GF-D8 (cell line): ENCODE results near the gene MAB21L4.

ENCODE experiments used
- DNase-seq: peaks from one replicate; lab custom pipeline; 2025; lab: John Stamatoyannopoulos, UW

Gene MAB21L4

DNA sequence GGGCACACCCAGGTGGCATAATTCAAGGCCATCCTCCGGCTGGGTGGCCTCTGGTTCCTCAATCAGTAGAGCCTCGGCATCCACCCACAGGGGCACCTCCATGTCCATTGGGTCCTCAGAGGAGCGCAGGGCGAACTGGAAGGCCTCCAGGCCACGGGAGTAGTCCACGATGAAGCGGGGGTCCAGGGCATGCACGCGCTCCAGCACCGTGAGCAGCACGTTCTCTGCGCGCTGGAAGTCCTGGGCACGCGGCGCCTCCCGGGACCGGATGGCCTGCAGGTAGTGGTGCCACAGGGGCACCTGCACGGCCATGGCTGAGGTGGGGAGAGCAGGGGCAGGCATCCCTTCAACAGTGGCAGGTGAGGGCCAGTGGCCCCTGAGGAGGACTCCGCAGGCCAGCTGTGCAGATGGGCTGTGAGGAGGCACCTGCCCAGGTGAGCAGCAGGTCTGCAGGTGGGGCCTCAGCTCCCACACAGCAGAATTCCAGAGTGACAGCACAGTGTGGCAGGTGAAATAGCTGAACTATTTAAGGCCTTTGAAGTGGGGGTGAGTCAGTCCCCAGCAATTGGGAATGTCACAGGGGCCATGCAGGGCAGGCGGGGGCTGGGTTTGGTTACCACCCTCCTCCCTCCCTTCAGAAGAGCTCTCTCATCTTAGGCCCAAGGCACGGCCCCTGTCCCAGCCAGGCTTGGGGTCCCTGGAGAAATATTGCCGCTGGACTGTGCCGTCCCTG lies at the start of gene MAB21L4:
MAB21L4 (minus strand) TSS at position 501 of the 733 bp plus-strand sequence; CDS start at position 342, 159 bp downstream.
- DNase-seq, result no peak

DNA sequence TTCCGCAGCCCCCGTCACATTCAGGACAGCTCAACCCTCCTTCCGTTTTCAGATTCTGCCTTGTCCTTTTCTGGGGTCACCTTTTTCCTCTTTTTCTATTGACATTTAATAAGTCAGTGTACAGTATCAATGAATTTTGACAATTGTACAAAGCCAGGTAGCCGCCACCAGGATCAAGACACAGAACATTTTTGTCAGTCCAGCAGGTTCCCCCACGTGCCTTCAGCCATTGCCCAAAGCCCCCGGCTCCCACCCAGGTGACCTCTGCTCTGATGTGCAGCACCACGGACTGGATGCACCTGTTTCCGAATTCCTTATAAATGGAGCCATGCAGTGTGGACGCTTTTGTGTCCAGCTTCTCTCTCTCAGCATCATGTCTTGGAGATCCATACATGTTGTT lies 40.1 kb upstream of the MAB21L4 start:
- no peak for DNase-seq

DNA sequence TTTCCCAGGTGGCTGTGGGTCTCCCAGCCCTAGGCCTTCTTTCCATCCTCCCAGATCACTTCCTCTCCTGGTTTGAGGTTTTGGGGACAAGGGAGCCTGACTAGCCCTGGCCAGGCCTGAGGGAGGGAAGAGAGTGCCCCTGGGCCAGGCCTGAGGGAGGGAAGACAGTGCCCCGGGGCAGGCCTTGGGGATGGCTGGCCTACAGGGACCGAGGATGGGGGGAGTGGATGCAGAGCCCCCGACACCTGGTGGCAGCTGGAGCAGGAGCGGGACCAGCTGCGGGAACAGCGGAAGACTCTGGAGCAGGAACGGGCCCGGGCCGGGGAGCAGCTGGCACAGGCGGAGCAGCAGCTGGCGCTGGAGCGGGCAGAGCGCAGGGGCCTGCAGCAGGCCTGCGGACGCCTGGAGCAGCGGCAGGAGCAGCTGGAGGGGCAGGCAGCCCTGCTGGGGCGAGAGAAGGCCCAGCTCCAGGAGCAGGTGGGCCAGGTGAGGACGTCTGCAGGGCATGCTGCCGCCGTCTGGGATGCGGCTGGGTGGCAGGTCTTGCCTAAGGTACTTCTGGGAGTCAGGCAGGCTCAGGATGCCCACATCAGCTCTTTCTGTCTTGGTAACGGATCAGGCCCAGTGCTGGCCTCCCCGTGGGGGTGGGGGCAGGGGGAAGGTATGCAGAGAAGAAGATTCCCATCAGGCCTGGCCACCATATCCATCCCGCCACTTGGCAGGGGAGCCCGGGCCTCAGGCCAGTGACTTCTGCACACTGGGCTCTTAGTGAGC lies 39.3 kb upstream of the MAB21L4 start:
- DNase-seq, result no peak

DNA sequence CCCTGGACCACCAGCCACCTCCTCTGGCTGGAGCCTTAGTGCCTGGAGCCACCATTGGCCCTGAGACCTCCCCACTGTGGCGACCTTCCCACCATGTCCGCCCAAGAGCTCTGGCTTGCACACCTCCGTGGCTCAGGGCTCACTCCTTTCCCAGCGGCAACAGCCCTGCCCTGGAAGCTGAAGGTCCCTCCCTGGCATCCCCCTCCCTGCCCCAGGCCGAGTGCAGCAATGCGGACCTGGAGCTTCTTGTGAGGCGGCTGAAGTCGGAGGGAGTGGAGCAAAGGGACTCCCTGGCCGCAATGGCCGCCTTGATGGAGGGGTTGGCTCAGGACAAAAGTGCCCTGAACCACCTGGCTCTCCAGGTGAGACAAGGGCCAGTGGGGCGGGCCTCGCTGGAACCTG lies 38.7 kb upstream of the MAB21L4 start:
- no peak for DNase-seq

GRCh38 chr2:240933966-240934700 lies 38.2 kb upstream of the MAB21L4 start:
- DNase-seq, result no peak

- DNase-seq, result no peak
These were observed 37.4 kb upstream of the MAB21L4 start for GRCh38 chr2:240933048-240933965.

DNA sequence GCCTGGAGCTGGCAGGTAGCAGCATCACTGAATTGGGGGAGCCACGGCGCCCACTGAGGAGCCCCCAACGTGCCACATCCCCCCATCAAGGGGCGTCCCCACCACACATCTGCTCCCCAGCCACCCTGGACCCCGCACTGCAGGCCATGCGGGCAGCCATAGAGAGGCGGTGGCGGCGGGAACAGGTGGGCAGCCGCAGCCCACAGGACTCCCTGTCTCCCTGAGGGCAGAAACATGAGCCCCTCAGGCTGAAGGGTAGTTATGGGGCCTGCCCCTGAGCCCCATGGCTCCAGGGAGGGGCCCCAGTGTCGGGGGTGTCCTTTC lies 36.7 kb upstream of the MAB21L4 start:
- no peak for DNase-seq

DNA sequence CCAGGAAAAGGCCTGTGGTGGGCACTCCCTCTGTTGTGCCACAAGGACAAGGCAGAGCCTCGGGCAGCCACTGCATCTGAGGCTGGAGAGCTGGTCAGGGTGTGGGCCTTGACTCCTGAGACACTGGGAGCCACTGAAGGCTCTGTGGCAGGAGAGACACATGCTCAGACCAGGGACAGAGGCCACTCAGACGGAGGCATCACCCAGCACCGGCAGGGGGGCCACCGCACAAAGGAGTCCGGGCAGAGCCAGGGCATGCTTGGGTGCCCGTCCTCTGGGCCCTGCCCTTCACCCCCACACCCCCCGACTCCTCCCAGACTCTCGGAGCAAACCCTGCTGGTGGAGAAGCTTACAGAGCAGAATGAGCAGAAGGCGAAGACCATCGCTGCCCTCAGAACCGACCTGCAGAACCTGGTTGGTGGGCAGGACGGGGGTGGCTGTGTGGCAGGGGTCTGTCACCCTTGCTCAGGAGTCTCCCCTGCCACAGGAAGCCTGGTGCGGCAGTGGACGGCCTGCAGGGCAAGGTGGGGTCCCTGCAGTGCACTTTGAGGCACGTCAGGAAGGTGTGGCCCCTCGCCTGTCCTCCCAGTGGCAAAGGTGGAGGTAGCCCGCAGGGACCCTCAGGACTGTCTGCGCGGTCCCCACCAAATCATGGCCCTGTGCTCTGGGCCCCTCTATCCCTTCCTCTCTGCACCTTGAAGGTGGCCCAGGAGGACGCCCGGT lies 36.2 kb upstream of the MAB21L4 start:
- DNase-seq, result no peak

DNA sequence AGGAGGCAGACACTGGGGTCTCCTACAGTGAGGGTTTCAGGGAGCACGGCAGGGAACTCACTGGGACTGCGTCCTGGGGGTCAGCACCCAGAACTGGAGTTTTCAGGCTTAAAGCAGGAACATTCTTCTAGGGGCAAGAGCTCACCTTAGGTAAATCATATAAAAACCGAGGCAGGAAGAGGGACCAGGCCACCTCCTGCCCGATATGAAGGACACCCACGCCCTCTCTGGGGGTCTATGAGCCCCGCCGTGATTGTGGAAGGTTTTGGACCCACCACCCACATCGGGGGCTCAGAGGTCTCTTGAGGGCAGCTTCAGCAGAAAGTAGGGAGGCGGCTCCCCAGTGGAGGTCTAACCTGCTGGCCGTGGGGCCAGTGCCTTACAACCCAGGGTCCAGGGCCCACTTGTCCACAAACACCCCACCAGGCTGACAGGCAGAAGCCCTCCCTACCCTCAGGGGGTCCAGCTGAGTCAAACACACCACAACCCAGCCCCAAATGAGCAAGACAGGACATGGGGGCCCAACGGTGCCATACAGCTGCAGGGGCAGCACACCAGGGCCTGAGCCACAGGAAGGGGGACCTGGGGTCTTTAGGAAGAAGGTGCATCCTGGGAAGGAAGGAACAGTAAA lies 35.5 kb upstream of the MAB21L4 start:
- no peak for DNase-seq

GRCh38 chr2:240930631-240931318 lies 34.8 kb upstream of the MAB21L4 start:
- DNase-seq, result no peak

DNA sequence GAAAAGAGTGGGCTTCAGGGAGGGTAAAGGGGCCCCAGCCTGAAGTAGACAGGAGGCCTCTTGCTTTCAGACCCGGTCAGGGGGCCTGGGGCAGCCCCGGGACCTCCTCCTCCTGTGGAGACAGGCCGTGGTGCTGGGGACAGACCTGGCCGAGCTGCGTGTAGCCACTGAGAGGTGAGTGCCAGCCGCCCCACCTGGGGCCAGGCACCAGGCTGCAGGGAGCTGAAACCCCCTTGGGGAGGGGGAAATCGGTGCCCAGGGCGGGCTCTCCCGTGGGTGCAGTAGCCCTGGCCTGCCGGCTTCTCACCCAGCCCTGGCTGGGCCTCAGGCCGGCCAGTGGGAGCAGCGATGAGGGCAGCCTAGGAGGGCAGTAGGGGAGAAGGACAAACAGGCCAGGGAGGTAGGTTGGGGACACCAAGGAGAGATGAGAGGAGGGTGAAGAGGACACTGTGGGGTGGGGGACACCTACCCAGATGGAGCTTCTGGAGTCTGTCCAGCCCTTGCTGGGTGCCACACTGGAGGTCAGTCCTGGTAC lies 34.2 kb upstream of the MAB21L4 start:
- DNase-seq, result no peak

- DNase-seq, result no peak
These were observed 33.6 kb upstream of the MAB21L4 start for GRCh38 chr2:240929364-240930095.

DNA sequence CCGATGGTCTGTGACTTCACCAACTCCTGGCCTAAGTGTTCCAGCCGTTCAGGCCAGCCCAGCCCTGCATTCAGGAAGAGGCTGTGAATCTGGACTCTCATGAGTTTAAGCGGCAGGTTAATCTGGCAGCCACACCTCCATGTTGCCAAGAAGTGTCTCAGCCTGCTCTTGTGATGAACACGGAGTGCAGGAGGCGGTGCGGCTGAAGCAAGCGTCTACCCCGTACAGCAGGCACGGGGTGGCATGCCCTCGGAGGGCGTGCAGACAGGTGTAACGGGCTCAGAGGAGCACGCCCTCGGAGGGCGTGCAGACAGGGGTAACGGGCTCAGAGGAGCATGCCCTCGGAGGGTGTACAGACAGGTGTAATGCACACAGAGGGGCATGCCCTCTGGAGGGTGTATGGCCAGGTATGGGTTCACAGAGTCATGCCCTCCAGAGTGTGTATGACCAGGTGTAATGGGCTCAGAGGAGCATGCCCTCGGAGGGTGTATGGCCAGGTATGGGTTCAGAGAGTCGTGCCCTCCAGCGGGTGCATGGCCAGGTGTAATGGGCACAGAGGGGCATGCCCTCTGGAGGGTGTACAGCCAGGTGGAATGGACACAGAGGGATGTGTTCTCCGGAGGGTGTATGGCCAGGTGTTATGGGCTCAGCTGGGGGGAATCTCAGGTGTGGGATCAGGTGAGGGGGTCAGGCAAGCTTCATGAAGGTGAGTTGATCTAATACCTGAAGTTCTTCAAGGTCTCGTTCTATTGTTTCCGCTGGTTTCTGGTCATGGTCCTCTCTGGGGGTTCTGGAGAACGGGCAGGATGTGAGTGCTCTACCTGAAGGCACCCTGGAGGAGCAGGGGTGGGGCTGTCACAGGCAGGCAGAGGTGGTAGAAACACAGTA lies 32.8 kb upstream of the MAB21L4 start:
- DNase-seq, result no peak

GRCh38 chr2:240927390-240927781 lies 31.4 kb upstream of the MAB21L4 start:
- no peak for DNase-seq

DNA sequence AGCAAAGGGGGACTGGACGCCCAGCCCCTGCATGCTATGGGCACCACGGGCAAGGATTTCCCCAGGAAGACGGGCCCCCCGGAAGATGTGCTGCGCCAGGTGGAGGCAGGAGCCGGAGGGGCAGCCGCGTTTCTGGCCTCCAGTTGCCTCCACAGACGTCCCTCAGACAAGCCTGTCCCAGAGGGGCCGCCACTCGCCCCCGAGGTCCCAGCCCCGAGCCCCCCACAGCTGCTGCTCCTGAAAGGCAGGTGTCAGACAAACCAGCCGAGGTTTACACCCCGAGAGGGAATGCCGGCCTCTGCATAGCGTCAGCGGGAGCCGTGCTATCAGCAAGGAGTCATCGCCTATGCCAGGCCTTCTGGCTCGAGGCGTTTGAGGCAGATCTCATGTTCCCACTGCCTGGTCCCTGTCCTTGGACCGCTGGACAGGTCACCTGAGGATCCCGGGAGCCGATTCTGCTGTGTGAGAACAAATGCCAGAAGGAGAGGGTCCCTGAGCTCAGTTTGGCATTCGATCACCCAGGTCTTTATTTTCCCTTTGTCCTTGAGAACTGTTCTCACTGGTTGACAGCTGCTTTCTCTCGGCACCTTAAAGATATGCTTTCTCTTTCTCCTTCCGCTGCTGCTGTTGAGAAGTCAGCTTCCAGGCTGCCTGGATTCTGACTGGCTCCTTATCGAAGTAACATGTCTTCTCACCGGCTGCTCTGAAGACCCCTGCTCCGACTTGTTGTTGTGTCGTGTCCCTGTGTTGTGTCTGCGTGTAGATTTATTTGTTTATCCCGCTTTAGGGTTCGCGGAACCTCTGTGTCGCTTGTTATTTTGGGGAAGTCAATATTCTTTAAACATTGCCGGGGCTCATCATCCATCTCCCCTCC lies 30.8 kb upstream of the MAB21L4 start:
- DNase-seq, result no peak

- no peak for DNase-seq
These were observed 29.9 kb upstream of the MAB21L4 start for GRCh38 chr2:240925568-240926515.
